Colon (tissue), 2 donors: ENCODE measurements around the gene OTOF.

Experiments
- FAIRE-seq: peaks from 2 replicates; lab custom pipeline; 2012; peaks lifted over from hg19 to GRCh38; lab: Jason Lieb, UNC
- donor health status: control.
- donor health status: control.

OTOF gene

DNA sequence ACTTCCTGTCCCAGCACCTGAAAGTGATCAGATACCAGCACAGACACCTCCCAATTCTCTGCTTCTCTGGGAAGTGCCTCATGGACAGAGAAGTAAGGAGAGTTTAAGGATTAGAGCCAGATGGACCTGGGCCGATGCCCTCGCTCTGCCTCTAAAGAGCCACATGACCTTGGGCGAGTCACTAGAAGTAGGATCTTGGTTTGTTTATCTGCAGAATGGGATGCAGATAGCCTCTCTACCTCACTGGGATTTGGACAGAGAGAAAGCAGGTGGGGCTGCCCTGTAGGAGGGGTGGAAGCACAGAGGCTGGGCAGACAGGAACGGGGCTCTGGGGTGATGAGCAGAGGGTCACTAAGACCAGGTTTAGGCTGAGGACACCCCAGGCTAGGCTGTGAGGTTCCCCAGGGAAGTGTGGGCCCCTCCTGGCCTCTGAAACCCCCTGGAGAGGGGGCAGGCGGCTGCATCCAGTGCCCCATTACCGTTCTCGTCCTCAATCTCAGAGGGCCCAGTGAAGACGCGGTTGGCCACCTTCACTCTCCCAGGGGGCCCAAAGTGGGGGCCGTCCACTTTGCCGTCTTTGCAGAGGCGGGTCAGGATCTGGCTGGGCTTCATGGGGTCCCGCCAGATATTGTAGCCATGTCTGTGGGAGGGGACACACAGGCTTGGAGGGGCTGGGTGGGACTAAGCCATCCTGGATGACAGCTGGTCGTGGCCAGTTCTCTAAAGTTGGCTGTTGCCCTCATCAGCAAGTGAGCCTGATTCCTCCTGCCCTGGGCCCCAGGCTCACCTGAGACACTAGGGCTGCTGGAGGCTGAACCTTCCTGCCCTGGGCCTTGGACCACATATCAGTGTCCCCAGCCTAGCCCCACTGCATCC, 13.3 kb downstream of the OTOF start:
- no peak for FAIRE-seq

DNA sequence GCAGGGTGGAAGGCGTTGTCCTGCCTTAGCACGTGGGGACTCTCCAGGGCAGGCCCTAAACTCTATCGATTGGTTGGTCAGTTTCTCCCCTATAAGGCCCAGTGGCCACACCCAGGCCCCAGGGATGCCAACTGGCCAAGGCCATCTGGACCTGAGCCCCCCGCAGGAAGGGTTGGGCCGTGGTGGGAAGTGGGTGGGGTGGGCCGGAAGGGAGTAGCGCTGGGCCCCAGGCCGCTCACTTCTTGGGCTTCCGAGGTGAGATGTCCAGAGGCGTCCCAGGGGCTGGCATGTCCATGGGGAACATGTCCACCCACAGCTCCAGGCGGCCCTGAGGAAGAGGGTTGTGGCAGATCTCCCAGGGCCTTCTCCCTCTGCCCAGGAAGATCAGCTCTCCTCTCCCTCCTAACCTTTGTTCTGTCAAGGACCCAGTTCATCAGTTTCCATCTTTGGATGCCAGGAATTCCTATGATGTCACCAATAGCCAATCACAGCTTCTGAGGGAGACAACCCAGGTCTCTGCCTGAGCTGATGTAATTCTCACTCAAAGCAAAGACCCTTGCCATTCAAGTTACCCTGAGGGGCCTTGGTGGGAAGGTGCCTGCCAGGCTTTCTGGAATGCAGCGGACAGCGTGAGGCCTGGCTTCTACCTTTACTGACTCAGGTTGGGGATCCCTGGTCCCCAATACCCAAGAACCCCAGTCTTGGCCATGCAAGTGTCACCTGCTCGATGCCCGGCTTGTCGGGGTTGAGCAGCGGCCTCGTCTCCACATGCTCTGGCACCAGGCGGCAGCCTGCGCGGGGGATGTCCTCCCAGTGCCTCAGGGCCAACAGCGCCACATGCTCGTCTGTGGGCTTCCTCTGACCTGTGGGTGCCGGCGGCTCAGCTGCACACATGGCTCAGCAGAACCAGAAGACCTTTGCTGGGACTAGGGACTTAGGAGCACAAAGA, 14.4 kb downstream of the OTOF start:
- no peak for FAIRE-seq

DNA sequence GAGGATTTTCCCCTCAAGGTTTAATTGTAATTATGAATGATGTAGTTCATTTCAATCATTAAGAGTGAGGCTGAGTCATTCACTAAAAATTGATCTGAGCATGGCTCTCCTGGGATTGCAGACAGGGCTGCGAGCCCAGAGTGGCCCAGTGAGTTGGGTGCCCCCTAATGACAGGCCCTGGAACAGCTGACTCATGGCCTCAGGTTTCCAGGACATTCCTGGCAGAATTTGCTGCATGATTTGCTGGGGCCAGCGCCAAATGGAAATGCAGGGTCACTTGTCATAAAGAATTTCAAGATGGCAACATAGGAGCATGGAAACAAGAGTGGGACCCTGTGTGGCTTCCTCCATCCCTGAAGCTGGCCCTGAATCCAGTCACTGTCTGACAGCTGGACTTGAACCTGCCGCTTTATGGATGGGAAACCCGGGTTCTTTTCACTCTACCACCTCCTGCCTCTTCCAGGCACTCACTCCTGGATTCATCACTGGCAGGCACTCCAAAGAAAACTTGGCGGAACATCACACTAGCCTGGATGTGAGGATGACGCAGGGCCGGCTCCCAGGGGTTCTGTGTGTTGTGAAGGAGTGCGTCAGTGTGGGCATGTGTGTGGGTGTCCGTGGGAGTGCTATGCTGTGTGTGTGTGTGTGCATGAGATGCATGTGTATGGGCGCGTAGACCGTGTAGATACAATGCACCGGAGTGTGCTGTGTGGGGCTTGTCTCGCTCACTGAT, 15.2 kb downstream of the OTOF start:
- FAIRE-seq, result no peak

DNA sequence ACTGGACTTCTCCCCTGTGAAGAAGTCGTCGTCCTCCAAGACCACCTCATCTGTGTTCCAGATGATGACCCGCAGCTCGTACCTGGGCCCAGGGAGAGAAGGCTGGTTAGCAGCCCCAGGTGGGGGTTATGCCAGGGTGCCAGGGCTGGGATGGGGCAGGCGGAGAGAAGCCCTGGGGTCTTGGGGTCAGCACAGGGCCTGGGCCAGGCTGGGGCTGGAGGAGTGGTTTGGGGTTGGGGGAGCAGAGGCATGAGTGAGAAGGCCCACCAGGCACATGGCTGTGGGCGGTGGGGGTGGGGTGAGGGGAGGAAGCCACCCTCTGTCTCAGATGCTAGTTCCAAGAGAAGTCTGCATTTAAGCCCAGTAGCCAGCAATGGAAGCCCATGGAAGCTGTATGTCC, 15.8 kb downstream of the OTOF start:
- no peak for FAIRE-seq

DNA sequence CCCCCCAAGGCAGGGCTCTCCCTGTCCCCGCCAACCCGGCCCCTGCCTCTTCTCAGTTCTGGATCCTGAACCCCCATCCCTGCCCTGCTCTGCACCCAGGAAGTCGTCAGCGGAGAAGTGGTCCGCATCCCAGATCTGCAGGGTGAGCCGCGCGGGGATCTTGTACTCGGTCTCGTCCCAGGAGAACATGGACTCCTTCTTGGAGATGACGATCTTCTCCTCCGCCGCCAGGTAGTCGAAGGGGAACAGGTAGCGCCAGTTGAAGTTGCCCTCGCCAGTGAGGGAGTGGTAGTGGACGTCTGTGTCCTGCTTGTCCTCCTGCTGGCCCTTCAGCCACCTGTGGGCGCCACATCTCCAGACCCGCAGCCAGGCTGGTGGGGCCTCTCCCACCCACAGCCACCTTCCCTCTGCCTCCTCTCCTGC, 16.3 kb downstream of the OTOF start:
- no peak for FAIRE-seq

DNA sequence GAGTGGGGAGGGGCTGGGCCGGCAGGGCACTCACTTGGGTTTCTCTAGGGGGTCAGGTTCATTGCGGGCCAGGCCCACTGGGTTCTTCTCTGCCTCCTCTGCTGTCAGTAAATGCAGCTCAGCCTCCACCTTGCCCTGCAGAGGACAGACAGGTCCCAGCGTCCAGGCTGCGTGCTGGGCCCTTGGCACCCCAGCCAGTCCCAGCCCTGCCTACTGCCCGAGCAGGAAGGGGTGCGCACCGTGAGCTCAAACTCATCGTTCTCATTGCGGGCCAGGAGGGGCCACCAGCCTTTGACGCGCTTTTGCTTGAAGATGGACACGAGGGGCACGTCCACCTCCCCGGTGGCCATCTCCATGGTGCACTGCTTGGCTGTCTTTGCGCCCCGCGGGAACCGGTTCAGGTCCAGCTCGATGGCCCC, 17.3 kb downstream of the OTOF start:
- FAIRE-seq, result no peak

DNA sequence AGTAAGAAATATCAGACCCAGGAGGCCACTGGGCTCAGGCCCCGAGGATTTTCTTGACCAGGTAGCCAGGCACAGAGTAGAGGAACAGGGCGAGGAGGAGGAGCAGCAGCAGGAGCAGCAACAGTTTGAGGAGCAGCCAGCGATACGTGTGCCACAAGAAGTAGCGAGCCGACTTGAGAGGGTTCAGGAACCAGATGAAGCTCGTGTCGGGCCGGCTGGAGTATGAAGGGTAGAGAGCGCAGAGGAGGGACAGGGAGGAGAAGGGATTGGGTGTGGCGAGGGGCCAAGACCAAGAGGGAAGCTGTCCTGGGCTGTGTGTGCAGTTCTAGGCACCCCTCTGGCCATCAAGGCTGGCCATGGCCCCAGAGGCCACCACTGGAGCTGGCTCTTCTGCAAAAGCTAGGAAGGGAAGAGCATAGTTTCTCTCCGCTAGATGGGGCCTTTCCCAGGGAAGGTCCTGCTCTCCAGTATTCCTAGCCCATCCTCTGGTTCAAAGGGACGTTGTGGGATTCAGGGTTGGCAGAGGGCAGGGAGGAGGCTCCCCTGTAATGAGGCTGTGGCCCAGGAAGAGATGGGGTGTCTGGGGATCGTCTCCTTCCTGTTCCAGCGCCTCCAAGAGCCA, 17.8 kb downstream of the OTOF start:
- no peak for FAIRE-seq

DNA sequence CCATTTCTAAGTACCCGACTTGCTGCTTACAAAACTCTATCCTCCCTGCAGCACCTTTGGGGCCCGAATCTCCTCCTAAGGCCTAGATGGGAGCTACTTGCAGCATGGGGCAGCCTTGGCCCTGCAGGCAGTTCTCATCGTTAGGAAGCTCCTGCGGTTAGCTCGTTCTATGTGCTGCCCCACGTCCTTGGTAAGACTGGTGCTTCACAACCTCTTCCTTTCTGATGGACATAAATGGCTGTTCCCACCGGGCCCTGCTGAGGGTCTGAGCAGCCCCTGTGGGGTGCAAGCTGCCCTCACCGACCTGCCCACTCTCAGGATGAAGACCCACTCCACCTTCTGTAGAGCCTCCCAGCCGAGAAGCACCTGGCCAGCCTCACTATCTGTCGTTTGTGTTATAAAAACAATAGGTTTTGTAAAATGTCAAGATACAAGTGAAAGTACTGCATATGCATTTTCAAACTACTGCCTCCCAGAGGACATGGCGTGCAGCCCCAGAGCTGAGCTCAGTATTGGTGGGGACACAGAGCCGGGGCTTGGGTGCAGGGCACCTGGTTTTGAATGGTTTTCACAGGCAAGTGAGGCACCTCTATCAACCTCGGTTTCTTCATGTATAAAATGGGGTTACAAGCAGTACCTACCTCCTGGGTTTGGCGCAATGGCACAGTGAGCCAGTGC, 19.4 kb downstream of the OTOF start:
- no peak for FAIRE-seq

DNA sequence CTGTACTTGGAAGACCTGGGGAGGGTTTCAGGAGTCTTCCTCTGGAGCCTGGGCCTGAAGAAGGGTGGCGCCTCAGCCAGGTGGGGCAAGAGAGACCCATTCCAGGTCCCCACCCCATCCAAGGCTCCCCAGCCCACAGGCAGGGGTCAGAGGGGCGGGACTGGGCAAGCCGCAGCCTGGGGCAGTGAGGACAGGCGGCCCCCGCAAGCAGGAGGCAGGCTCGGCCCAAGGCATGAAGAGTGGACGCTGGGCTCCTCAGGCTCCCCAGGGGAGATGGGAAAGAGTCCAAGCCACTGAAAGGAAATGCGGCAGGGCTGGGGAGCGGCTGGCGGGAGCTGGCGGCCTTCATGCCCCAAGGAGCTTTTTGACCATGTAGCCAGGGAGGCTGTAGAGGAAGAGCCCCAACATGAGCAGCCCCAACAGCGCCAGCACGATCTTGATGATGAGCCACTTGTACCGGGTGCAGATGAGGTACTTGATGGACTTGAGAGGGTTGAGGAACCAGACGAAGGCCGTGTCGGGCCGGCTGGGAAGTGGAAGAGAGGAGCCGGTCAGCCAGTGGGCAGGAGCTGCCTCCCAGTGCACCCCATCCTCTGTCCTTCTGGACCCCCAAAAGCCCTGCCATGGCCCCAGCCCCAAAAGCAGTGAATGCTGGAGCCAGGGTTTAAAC, 20.1 kb downstream of the OTOF start:
- no peak for FAIRE-seq

DNA sequence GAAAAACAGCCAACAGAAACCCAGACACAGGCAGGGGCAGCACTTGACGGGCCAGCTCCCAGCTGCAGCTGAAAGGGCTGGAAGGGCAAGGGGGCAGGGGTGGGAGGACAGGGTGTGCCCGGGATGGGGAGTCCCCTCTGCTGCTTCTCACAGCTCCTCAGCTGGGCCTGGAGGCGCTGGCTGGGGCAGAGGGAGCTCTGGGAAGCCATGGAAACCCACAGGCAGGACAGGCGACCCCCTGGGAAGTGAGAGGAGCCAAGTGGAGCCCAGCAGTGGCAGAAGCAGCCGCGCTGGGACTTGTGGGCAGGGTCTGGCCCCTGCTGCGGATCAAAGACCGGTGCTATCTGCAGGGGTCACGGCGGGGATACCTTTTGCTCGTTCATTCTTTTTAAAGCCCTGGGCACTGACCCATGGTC, 20.7 kb downstream of the OTOF start:
- no peak for FAIRE-seq

DNA sequence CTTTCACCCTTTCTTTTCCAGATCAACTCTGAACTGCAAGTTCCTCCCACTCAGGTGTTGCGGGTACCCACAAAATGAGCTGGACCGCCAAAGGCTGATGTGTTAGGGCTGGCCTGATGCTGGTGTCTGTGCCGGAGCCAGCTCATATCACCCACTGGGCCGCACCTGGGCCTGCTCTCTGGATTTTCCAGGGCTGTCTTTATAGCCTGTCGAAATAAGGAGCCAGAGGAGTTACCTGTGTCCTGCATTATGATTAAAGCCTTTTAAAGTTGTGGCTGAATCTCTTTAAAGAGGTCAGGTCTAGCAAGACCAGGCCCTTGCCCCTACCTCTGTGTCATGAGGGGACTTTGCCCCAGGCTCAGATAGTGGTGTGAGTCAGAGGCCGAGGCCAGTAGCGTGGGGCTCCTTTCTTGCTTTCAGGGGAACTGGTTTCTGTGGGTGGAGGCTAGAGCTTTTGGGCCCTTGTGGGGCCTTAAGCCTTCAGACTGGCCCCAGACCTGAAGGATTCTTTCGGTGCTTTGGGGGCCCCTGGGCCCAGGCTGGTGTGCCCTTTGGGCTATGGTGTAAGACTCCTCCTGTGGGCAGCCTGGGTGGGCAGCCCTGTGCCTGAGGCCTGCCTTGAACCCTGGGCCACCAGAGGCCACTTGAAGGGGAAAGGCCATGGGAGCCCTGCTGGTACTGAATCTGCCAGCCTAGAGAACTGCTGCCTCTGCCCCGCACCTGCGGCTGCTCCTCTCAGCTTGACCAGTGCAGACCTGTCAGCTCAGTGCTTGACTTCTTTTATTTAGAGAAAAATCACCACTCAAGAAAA, 21.3 kb downstream of the OTOF start:
- FAIRE-seq, result no peak

DNA sequence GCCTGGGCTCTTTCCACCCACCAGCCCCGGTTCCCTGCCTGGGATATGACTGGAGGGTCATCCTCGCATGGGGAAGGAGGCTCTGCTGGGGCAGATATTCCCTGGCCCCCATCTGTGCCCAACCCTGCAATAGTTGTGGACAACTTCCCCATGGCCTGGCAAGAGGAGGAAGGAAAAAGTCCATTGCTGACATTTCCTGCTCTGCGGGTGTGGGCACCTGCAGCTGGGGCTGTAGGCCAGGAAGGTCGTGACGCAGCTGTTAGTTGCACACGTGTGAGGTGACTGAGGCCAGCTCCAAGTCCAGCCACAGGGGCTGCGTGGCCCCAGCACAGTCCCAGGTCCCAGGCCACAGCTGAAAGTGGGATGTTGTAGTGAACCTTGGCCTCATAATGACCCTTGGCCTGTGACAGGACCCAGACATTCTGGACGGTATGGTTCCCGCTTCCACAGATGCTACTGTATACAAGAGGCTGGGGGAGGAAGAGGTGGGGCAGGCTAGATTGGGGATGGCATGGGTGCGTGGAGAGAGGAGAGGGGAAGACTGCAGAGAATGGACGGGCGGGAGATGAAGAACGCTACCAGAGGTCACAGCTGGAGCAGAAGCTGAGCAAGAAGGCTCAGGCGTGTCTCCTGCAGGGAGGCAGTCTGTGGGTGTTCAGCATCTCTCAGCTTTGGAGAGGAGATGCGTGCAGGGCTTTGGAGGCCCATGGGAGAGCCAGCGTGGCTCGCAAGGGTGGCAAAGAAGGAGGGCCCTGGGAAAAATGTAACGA, 22.1 kb downstream of the OTOF start:
- no peak for FAIRE-seq

DNA sequence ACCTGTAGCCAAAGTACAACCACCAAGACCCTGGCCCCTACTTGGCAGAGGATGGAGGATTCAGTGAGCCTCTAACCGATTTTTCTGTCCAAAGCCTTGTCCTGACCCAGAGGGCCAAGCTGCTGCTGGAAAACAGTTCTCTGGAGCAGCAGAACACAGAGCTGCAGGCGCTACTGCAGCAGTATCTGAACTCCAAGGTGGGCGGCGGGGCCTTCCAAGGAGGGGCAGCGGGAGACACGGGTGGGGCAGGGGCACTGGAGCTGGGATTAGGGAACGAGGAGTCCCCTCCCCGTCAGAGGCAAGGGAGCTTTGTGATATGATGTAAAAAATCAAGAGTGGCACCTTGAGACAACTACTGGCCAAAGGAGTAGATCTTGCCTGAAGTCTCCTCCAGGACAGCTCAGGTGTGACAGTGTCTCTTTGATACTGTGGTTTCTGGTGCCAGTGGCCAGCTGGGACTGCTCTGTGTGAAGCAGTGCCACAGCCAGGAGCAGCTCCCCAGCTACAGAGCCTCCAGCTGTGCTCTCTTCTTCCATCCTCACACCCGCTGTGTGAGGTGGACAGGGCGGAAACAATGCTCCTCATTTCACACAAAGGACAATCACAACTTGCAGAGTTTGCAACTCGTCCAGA, 22.8 kb downstream of the OTOF start:
- no peak for FAIRE-seq

DNA sequence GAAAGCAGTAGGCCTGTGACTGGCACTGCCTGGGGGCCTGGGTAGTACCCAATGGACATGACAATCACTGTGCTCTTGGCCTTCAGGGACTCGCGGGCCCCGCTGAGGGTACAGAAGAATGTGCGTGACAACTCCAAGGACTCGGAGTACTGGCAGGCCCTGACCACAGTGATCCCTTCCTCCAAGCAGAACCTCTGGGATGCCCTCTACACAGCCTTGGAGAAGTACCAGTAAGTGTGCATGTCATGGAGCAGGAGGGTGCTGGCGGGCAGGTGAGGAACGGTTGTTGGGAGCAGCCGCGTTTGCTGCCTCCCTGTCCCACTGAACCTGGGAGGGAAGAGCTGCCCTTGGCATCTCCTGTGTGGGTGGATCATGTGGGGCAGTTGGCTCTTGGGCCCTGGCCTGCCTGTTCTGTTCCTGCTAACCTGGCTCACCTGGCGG, 23.3 kb downstream of the OTOF start:
- no peak for FAIRE-seq

DNA sequence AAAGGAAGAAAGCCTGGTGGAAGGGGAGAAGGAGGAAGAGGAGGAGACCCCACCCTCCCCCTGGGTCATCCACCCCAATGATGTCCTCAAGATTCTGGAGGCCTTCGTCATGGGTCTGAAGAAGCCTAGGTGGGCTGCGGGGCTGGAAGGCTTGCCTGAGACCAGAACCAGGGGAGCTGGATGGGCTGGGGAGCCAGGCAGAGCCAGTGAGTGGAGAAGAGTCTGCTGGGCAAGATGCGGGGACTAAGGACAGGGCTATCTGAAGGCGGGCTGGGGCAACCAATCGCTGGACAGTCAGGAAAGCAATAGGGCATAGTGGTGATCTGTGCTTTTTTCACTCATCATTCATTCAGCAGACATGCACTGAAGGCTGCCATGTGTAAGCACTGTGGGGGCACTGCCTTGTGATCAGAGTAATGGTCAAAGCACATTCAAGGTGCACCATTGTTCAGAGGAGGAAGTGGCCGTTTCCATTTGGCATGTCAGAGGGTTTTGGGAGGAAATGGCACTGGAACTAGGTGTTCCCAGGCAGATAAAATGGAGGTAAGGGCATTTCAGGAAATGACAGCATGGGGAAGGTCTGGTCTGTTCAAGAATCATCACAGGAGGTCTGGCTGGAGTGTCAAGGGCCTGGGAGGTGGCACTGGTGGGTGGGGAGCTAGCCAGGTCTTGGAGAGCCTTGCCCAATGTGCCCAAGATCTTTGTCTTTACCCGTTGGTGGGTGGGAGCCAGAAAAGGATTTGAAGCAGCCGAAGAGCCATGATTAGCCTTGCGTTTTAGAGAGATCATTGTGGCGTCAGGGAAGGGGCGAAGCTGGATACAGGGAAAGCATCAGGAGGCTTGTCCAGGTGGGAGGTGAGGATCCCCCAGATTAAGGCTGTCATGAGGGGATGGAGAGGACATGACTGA, 24.2 kb downstream of the OTOF start:
- no peak for FAIRE-seq

DNA sequence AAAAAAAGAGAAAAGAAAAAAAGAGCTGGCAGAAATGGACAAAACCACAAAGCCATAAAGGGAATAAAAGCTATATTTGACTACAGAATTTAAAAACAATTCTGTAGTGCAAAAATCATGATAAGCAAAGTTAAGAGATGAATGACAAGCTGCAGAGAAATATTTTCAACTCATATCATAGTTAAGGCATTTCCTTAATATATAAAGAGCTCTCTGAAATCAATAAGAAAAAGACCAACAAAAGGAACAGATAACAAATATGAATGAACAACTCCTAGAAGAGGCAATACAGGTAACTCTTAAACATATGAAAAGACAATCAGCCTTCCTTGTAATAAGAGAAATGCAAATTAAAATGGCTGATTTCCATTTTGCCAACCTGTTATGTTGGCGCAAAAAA, 26.2 kb downstream of the OTOF start:
- no peak for FAIRE-seq

DNA sequence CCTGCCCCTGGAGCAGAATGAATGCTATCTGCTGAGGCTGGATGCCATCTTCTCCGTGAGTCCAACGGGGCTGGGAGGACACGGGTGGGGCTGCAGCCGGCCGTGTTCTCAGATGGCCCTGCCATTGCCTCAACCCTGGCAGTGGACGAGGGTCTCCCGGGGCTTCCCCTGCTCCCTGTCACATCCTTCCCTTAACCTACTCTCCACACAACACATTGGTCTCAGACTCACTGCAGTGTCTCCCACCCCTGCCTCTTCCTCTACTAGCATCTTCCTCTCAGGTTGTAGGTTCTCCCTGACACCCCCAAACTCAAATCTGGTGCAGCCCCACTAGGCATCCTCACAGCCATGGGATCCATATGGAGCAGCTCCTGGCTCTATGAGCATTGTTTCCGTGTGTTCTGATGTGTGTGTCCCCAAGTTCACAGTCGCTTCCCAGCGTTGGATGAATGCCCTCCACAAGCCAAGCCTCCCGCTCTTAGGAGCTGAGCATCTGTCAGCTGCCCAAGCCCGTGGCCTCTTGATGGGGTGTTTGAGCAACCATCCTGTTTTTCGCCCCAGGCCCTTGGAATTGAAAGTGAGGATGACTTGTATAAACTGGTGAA, 27.8 kb downstream of the OTOF start:
- FAIRE-seq, result no peak
